Thoracic aorta (tissue), 2 donors: ENCODE results near the gene PAK6. TPM values are rescaled to one million over a fixed set of nuclear protein-coding genes. Genes with fewer than 3 reads are reported as not detected.

Experiments
- ATAC-seq: fragments of 150-250 bp; one replicate; pipeline ENCODE4 v1.8.0; 2017; ENCODE audit warnings: low read depth; ENCODE audit not compliant: insufficient number of reproducible peaks, low FRiP score
- DNase-seq: peaks from one replicate; pipeline ENCODE4 v3.0.0-alpha.2; 2020; ENCODE audit warnings: low spot score
- H3K27ac ChIP-seq, 2 donors: fragments of 200-600 bp; sonication (generic); 1 replicate in 1 of 2; 2 replicates in 1 of 2; pipeline ENCODE4 v1.5.1; 2016; ENCODE audit warnings: mild to moderate bottlenecking in 2 of 2, moderate library complexity in 2 of 2
- H3K27me3 ChIP-seq: fragments of 200-600 bp; sonication (generic); replicated peaks from 2 replicates; pipeline ENCODE4 v1.6.0; 2016; ENCODE audit warnings: mild to moderate bottlenecking; ENCODE audit not compliant: insufficient read depth
- H3K36me3 ChIP-seq: fragments of 200-600 bp; sonication (generic); one replicate; pipeline ENCODE4 v1.5.1; 2016
- H3K4me1 ChIP-seq, 2 donors: fragments of 200-600 bp; sonication (generic); 1 replicate in 1 of 2; 2 replicates in 1 of 2; pipeline versions ENCODE4 v1.5.1 to v1.6.0; 2016; ENCODE audit warnings: low read depth in 2 of 2, mild to moderate bottlenecking in 1 of 2; ENCODE audit not compliant: control insufficient read depth in 1 of 2
- H3K4me3 ChIP-seq: fragments of 200-600 bp; sonication (generic); 2 replicates; pipeline ENCODE4 v1.5.1; 2016; ENCODE audit warnings: mild to moderate bottlenecking
- H3K9me3 ChIP-seq: fragments of 200-600 bp; sonication (generic); 2 replicates; pipeline ENCODE4 v1.5.1; 2016
- CTCF ChIP-seq: fragments of 200-600 bp; sonication (generic); IDR thresholded peaks from one replicate; pipeline ENCODE4 v1.5.1; 2019; ENCODE audit warnings: antibody characterized with exemption
- total RNA-seq, 2 donors: library from RNA; depleted of rRNA; stranded (reverse); fragments of >200 nt; gene quantifications; one replicate each; pipeline versions ENCODE4 v1.1.0 to v1.2.3, GENCODE V29; 2016

PAK6 gene
- total RNA-seq, 2 donors from 2014 or later: 0.68 to 0.78 TPM

GRCh38 chr15:40229316-40229715, 9.5 kb upstream of the PAK6 start:
- Histone ChIP-seq H3K27me3 (no peaks in the 10 kb centered on the region), H3K36me3 (no peaks in the 10 kb centered on the region), H3K27ac (no peak overlapping the region), H3K4me3 (no peak overlapping the region), H3K4me1 (no peaks in the 10 kb centered on the region), H3K9me3 (no peaks in the 10 kb centered on the region)
- DNase-seq: no peak
- no peak for ATAC-seq
- TF ChIP-seq CTCF: no peak

- Histone ChIP-seq H3K4me1 (no peaks in the 10 kb centered on the region), H3K27ac (no peak overlapping the region), H3K36me3 (no peaks in the 10 kb centered on the region), H3K4me3 (no peak overlapping the region), H3K9me3 (no peaks in the 10 kb centered on the region), H3K27me3 (no peaks in the 10 kb centered on the region)
- DNase-seq: no peak
- ATAC-seq: no peak
- no peak for TF ChIP-seq CTCF
These were observed 8.9 kb upstream of the PAK6 start for GRCh38 chr15:40229956-40230355.

GRCh38 chr15:40232625-40233070, 6.2 kb upstream of the PAK6 start:
- H3K4me3 ChIP-seq: no peak overlapping the region
- no peaks in the 10 kb centered on the region for H3K9me3 ChIP-seq
- no peaks in the 10 kb centered on the region for H3K27me3 ChIP-seq
- no peak for ATAC-seq
- no peaks in the 10 kb centered on the region for H3K4me1 ChIP-seq
- no peak overlapping the region for H3K27ac ChIP-seq
- DNase-seq: no peak
- H3K36me3 ChIP-seq: no peaks in the 10 kb centered on the region
- no peak for TF ChIP-seq CTCF

- no peaks in the 10 kb centered on the region for H3K27me3 ChIP-seq
- H3K36me3 ChIP-seq: no peaks in the 10 kb centered on the region
- no peak for DNase-seq
- peaks cover 4 to 5% of the 10 kb centered on the region in 2 donors for H3K4me1 ChIP-seq
- no peaks in the 10 kb centered on the region for H3K9me3 ChIP-seq
- H3K27ac ChIP-seq: no peak overlapping the region
- TF ChIP-seq CTCF: no peak
- no peak overlapping the region for H3K4me3 ChIP-seq
- ATAC-seq: no peak
These were observed 4.9 kb upstream of the PAK6 start for GRCh38 chr15:40233727-40234577.

GRCh38 chr15:40234783-40235182, 4.1 kb upstream of the PAK6 start:
- Histone ChIP-seq H3K4me3 (no peak overlapping the region), H3K27ac (no peak overlapping the region), H3K27me3 (no peaks in the 10 kb centered on the region), H3K36me3 (no peaks in the 10 kb centered on the region), H3K9me3 (no peaks in the 10 kb centered on the region), H3K4me1 (peaks cover 10% of the 10 kb centered on the region in 2 donors)
- TF ChIP-seq CTCF: no peak
- DNase-seq: no peak
- no peak for ATAC-seq
